Nephron (organoid): ENCODE results near the gene ITPRID1.

Source experiments
- H3K27ac Mint-ChIP-seq, 3 experiments: 2 replicates each; pipeline ENCODE4 v1.8.0; 2020; ENCODE audit warnings: mixed read lengths in 3 of 3, mild to moderate bottlenecking in 2 of 3, moderate library complexity in 1 of 3
- H3K27me3 Mint-ChIP-seq: 2 replicates; pipeline ENCODE4 v1.8.0; 2021; ENCODE audit warnings: low read depth, mild to moderate bottlenecking, moderate library complexity, mixed read lengths
- H3K36me3 Mint-ChIP-seq: 2 replicates; pipeline ENCODE4 v1.8.0; 2020; ENCODE audit warnings: low read depth, mixed read lengths
- H3K4me1 Mint-ChIP-seq: 2 replicates; pipeline ENCODE4 v1.8.0; 2020; ENCODE audit warnings: mixed read lengths
- H3K4me3 Mint-ChIP-seq, 3 experiments: 2 replicates each; pipeline ENCODE4 v1.8.0; 2020; ENCODE audit warnings: mild to moderate bottlenecking in 3 of 3, mixed read lengths in 3 of 3, moderate library complexity in 2 of 3
- H3K9me3 Mint-ChIP-seq: 2 replicates; pipeline ENCODE4 v1.8.0; 2020; ENCODE audit warnings: mixed read lengths
- CTCF ChIP-seq, 3 experiments: fragments of 200-600 bp; sonication (generic); IDR thresholded peaks; one replicate each; pipeline ENCODE4 v1.5.0; 2021; ENCODE audit warnings: antibody characterized with exemption in 3 of 3; ENCODE audit not compliant: unreplicated experiment in 3 of 3

ITPRID1 gene

GRCh38 chr7:31707089-31707488 is 193.2 kb downstream of the ITPRID1 start:
- Mint-ChIP-seq H3K27me3 (peaks cover 8% of the 10 kb centered on the region), H3K4me1 (no peaks in the 10 kb centered on the region), H3K9me3 (peaks cover 2% of the 10 kb centered on the region), H3K27ac (no peak overlapping the region), H3K36me3 (no peaks in the 10 kb centered on the region), H3K4me3 (no peak overlapping the region)
- TF ChIP-seq CTCF (IDR thresholded peaks at IDR 0.05; ENCODE audit: unreplicated experiment in 3 of 3), result no peak
